Measurements from ENCODE around the gene KCNQ1OT1.

Gene KCNQ1OT1

GRCh38 chr11:2736577-2737225 is 36.9 kb upstream of the KCNQ1OT1 start:
- in situ Hi-C loops (cut with HindIII; ENCODE audit: low sequenced_read_pairs): no loop called here
- TF ChIP-seq, protein P1, sequence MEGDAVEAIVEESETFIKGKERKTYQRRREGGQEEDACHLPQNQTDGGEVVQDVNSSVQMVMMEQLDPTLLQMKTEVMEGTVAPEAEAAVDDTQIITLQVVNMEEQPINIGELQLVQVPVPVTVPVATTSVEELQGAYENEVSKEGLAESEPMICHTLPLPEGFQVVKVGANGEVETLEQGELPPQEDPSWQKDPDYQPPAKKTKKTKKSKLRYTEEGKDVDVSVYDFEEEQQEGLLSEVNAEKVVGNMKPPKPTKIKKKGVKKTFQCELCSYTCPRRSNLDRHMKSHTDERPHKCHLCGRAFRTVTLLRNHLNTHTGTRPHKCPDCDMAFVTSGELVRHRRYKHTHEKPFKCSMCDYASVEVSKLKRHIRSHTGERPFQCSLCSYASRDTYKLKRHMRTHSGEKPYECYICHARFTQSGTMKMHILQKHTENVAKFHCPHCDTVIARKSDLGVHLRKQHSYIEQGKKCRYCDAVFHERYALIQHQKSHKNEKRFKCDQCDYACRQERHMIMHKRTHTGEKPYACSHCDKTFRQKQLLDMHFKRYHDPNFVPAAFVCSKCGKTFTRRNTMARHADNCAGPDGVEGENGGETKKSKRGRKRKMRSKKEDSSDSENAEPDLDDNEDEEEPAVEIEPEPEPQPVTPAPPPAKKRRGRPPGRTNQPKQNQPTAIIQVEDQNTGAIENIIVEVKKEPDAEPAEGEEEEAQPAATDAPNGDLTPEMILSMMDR (IDR thresholded peaks at IDR 0.05; ENCODE audit: low read depth, low read length, missing control alignments): no peak
- no peak overlapping the region for H3K4me3 ChIP-seq (ENCODE audit: low read depth, low read length)
- DNase-seq (ENCODE audit: low read depth): no peak

DNA sequence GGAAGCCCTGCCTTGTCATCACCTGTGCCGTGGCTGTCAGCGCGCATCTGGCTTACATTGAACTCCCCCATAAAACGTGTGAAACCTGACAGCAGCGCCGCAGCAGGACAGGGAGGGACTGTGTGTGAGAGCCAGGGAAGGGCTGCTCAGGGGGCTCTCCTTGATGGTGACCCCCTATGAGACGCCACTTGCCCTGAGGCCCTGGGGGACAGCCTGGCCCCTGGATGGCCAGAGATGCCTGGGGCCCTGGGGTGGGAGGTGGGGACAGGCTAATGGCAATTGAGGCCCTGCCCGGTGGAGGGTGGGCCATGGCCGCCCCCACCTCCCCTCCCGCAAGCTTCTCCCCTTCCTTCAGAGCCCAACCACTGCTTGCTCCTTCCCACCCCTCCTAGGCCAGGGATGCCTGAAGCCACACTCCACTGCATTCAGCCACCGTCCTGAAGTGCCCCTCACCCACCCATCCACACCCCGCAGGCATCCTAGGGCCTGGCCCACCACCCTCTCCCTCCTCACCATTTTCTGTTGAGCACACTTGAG is 35.3 kb upstream of the KCNQ1OT1 start:
- in situ Hi-C loops (cut with HindIII; ENCODE audit: low sequenced_read_pairs): no loop called here
- TF ChIP-seq, protein P1 (IDR thresholded peaks at IDR 0.05; ENCODE audit: low read depth, low read length, missing control alignments): no peak
- no peak overlapping the region for H3K4me3 ChIP-seq (ENCODE audit: low read depth, low read length)
- DNase-seq (ENCODE audit: low read depth): no peak

- no peak overlapping the region for H3K4me3 ChIP-seq (ENCODE audit: low read depth, low read length)
- DNase-seq (ENCODE audit: low read depth): no peak
- in situ Hi-C loops (cut with HindIII; ENCODE audit: low sequenced_read_pairs): no loop called here
- TF ChIP-seq, protein P1 (IDR thresholded peaks at IDR 0.05; ENCODE audit: low read depth, low read length, missing control alignments): no peak
Observed at GRCh38 chr11:2734181-2735052, 34.6 kb upstream of the KCNQ1OT1 start.

DNA sequence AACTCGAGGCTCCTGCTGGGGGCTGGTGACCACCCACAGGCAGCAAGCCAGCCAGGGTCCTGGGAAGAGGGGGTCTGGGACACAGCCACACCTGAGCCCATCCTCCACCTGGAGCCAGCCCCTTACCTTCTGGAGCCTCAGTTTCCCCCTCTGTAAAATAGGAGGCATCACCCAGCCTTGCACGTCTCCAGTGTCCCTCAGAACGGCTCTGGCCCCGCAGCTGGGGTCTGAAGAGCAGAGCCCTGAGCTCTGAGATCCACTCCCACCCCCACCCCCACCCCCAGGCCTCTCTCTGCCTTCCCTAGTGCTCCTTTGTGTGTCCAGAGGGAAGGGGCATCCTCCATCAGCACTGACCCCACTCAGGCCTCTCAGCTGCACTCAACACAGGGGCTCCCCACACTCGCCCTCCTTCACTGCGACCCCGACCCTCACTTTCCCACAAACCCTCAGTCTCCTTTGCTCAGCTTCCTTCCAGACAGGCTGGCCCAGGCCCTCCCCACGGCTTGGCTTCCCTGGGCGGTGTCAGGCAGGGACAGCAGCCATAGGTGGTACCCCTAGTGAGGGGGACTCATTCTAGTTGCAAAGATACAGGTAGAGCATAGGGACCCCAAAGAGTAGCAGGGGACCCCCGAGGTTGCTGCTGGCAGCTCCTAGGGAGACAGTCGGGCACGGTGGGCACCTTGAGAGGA is 33.3 kb upstream of the KCNQ1OT1 start:
- in situ Hi-C loops (cut with HindIII; ENCODE audit: low sequenced_read_pairs): no loop called here
- TF ChIP-seq, protein P1 (IDR thresholded peaks at IDR 0.05; ENCODE audit: low read depth, low read length, missing control alignments): no peak
- H3K4me3 ChIP-seq (ENCODE audit: low read depth, low read length): no peak overlapping the region
- DNase-seq (ENCODE audit: low read depth): no peak

- no peak for DNase-seq (ENCODE audit: low read depth)
- TF ChIP-seq, protein P1 (IDR thresholded peaks at IDR 0.05; ENCODE audit: low read depth, low read length, missing control alignments): no peak
- no peak overlapping the region for H3K4me3 ChIP-seq (ENCODE audit: low read depth, low read length)
- in situ Hi-C loops (cut with HindIII; ENCODE audit: low sequenced_read_pairs): no loop called here
Observed at GRCh38 chr11:2732261-2732939, 32.6 kb upstream of the KCNQ1OT1 start.
